NCI-H82 treated with DMSO at 0.1 percent for 48 hours (cell line): ENCODE data around the gene ZNF45.
"Not testable (repeated sequence)": the region's sequence is repeated elsewhere in the genome, so short reads cannot be mapped to it uniquely, and the experiment has no call there.

ENCODE experiments used
- DNase-seq: peaks from one replicate; lab custom pipeline; 2025; ENCODE audit not compliant: unreplicated experiment; lab: John Stamatoyannopoulos, UW

ZNF45 gene

GRCh38 chr19:43934985-43935708 lies at the start of gene ZNF45:
ZNF45 (minus strand) TSS chr19:43935282; CDS start chr19:43922185, 13,097 bp downstream.
- DNase-seq, result peak; percentile 64

- no peak for DNase-seq
Observed at GRCh38 chr19:43984687-43985000, 49.6 kb upstream of the ZNF45 start.

- peak; percentile 96 for DNase-seq
Observed at GRCh38 chr19:43983912-43984686, 49.0 kb upstream of the ZNF45 start, which contains the start of gene ZNF155. ZNF155 (plus strand) TSS chr19:43984188; CDS start chr19:43988544, 4,356 bp downstream.

- no peak for DNase-seq
Observed at GRCh38 chr19:43983544-43983911, 48.4 kb upstream of the ZNF45 start.

- DNase-seq, result no peak
Observed at GRCh38 chr19:43976732-43977131, 41.6 kb upstream of the ZNF45 start.

- DNase-seq, result no peak
Observed at GRCh38 chr19:43966079-43966694, 31.1 kb upstream of the ZNF45 start.

- no peak for DNase-seq
Observed at GRCh38 chr19:43960411-43960810, 25.3 kb upstream of the ZNF45 start.

GRCh38 chr19:43957891-43958290 lies 22.8 kb upstream of the ZNF45 start:
- no peak for DNase-seq

GRCh38 chr19:43956827-43957226 lies 21.7 kb upstream of the ZNF45 start:
- no peak for DNase-seq

- peak; percentile 89 for DNase-seq
Observed at GRCh38 chr19:43950834-43951645, 16.0 kb upstream of the ZNF45 start, which contains the start of gene ZNF221. ZNF221 (plus strand) TSS chr19:43951228; CDS start chr19:43962727, 11,499 bp downstream.

- not testable (repeated sequence) for DNase-seq
Observed at GRCh38 chr19:43949803-43950202, 14.7 kb upstream of the ZNF45 start.

- not testable (repeated sequence) for DNase-seq
Observed at GRCh38 chr19:43947412-43947811, 12.3 kb upstream of the ZNF45 start.

GRCh38 chr19:43941209-43941608 lies 6.1 kb upstream of the ZNF45 start:
- DNase-seq, result no peak

- no peak for DNase-seq
Observed at GRCh38 chr19:43940719-43941118, 5.6 kb upstream of the ZNF45 start.

- DNase-seq, result no peak
Observed at GRCh38 chr19:43939557-43940260, 4.6 kb upstream of the ZNF45 start.

GRCh38 chr19:43936188-43936587 lies 1.1 kb upstream of the ZNF45 start:
- DNase-seq, result no peak

- no peak for DNase-seq
Observed at GRCh38 chr19:43934055-43934984, 762 bp downstream of the ZNF45 start.

- DNase-seq, result no peak
Observed at GRCh38 chr19:43928820-43929219, 6.3 kb downstream of the ZNF45 start.

GRCh38 chr19:43923875-43924274 lies 11.2 kb downstream of the ZNF45 start:
- no peak for DNase-seq
